SK-N-SH (cell line): Measurements from ENCODE around the gene RAB3GAP2. TPM values are rescaled to one million over a fixed set of nuclear protein-coding genes. Genes with fewer than 3 reads are reported as not detected.

Experiments used
- CTCF ChIA-PET: fragments of 300-600, 350-600 bp; formaldehyde crosslinking; extraction: SDS; loops from one replicate; lab custom pipeline; 2021; lab: Yijun Ruan, JAX
- POLR2A ChIA-PET: fragments of 350-600 bp; sonication (Branson Sonifier 250); formaldehyde crosslinking; extraction: SDS; loops from one replicate; lab custom pipeline; 2020; ENCODE audit warnings: antibody characterized with exemption, inconsistent platforms; lab: Yijun Ruan, JAX
- DNase-seq: peaks from one replicate; pipeline ENCODE4 v3.0.0; 2012
- H2AFZ ChIP-seq: fragments of 200-600 bp; sonication (generic); 2 replicates; pipeline ENCODE4 v1.8.1; 2016; ENCODE audit warnings: antibody characterized with exemption, mild to moderate bottlenecking, low read depth
- H3F3A ChIP-seq: fragments of 200-600 bp; sonication (generic); replicated peaks from 2 replicates; pipeline ENCODE3; 2016; ENCODE audit warnings: antibody characterized with exemption, mild to moderate bottlenecking; ENCODE audit not compliant: insufficient read depth
- H3K27ac ChIP-seq, 2 experiments: fragments of 200-500 bp in 1 of 2; fragments of 200-600 bp in 1 of 2; sonication (Bioruptor generic) in 1 of 2; sonication (generic), shearing (Covaris generic) in 1 of 2; 2 replicates each; pipeline versions ENCODE4 v1.5.1 to v1.6.1; 2014 to 2016; ENCODE audit warnings: low read depth in 2 of 2, inconsistent platforms in 1 of 2, low read length in 1 of 2, mild to moderate bottlenecking in 1 of 2, mixed read lengths in 1 of 2
- H3K27me3 ChIP-seq: fragments of 200-600 bp; sonication (generic), shearing (Covaris generic); 2 replicates; pipeline ENCODE4 v1.6.1; 2016; ENCODE audit warnings: mixed run types; ENCODE audit not compliant: insufficient read depth
- H3K36me3 ChIP-seq, 2 experiments: fragments of 200-500 bp in 1 of 2; fragments of 200-600 bp in 1 of 2; sonication (Bioruptor generic) in 1 of 2; sonication (generic) in 1 of 2; replicated peaks in 1 of 2; 2 replicates each; pipeline versions ENCODE3 to v1.5.1; 2014 to 2016; ENCODE audit warnings: low read length in 1 of 2, mild to moderate bottlenecking in 1 of 2; ENCODE audit not compliant: insufficient read depth in 2 of 2, control insufficient read depth in 1 of 2
- H3K4me1 ChIP-seq, 2 experiments: fragments of 200-500 bp in 1 of 2; fragments of 200-600 bp in 1 of 2; sonication (Bioruptor generic) in 1 of 2; sonication (generic), shearing (Covaris generic) in 1 of 2; 2 replicates each; pipeline versions ENCODE4 v1.5.1 to v1.6.1; 2014 to 2016; ENCODE audit warnings: low read depth in 1 of 2, low read length in 1 of 2, mixed run types in 1 of 2; ENCODE audit not compliant: insufficient read depth in 2 of 2, control insufficient read depth in 1 of 2
- H3K4me2 ChIP-seq: fragments of 200-600 bp; sonication (generic), shearing (Covaris generic); 2 replicates; pipeline ENCODE4 v1.6.1; 2017; ENCODE audit warnings: mixed run types
- H3K4me3 ChIP-seq, 2 experiments: fragments of 200-500 bp in 1 of 2; fragments of 200-600 bp in 1 of 2; sonication (Bioruptor generic) in 1 of 2; sonication (generic), shearing (Covaris generic) in 1 of 2; 2 replicates each; pipeline versions ENCODE4 v1.5.1 to v1.8.1; 2014 to 2016; ENCODE audit warnings: low read depth in 2 of 2, inconsistent platforms in 1 of 2, low read length in 1 of 2, mild to moderate bottlenecking in 1 of 2, mixed read lengths in 1 of 2, moderate library complexity in 1 of 2
- H3K79me2 ChIP-seq: fragments of 200-600 bp; sonication (generic); 2 replicates; pipeline ENCODE4 v1.8.1; 2017; ENCODE audit warnings: mild to moderate bottlenecking; ENCODE audit not compliant: insufficient read depth
- H3K9ac ChIP-seq: fragments of 200-600 bp; sonication (generic); 2 replicates; pipeline ENCODE4 v1.6.1; 2017; ENCODE audit warnings: mixed run types
- H3K9me2 ChIP-seq: fragments of 200-600 bp; sonication (generic); 2 replicates; pipeline ENCODE4 v1.6.1; 2017; ENCODE audit warnings: mixed run types
- H3K9me3 ChIP-seq: fragments of 200-600 bp; sonication (generic); 2 replicates; pipeline ENCODE4 v1.6.1; 2017; ENCODE audit warnings: mixed run types, mild to moderate bottlenecking, moderate library complexity
- H4K20me1 ChIP-seq: fragments of 200-600 bp; sonication (generic); 2 replicates; pipeline ENCODE4 v1.6.1; 2017; ENCODE audit warnings: mild to moderate bottlenecking, mixed run types; ENCODE audit not compliant: insufficient read depth
- ELF1 ChIP-seq: IDR thresholded peaks from 2 replicates; pipeline ENCODE4 v1.4.0; 2012
- EP300 ChIP-seq, 2 experiments: IDR thresholded peaks; 2 replicates each; pipeline versions ENCODE4 v1.4.0 to v1.6.1; 2012; ENCODE audit warnings: borderline replicate concordance in 1 of 2, low read depth in 1 of 2, low read length in 1 of 2
- GABPA ChIP-seq: IDR thresholded peaks from 2 replicates; pipeline ENCODE4 v1.4.0; 2012; ENCODE audit warnings: low read depth, mild to moderate bottlenecking
- GATA2 ChIP-seq: sonication (generic); formaldehyde crosslinking; IDR thresholded peaks from 2 replicates; pipeline ENCODE4 v1.5.0; 2020; ENCODE audit warnings: mild to moderate bottlenecking, missing genetic modification reagents
- JUND ChIP-seq: IDR thresholded peaks from 2 replicates; pipeline ENCODE4 v1.4.0; 2012
- MXI1 ChIP-seq: IDR thresholded peaks from 2 replicates; pipeline ENCODE4 v1.6.1; 2012; ENCODE audit warnings: mild to moderate bottlenecking, low read depth, low read length, improper control_type of control experiment
- NFIC ChIP-seq: IDR thresholded peaks from 2 replicates; pipeline ENCODE4 v1.4.0; 2012; ENCODE audit warnings: borderline replicate concordance
- NRF1 ChIP-seq: IDR thresholded peaks from 2 replicates; pipeline ENCODE4 v1.6.1; 2012; ENCODE audit warnings: low read depth, mild to moderate bottlenecking, low read length
- POLR2AphosphoS5 ChIP-seq: IDR thresholded peaks from 2 replicates; pipeline ENCODE4 v1.6.1; 2012; ENCODE audit warnings: low read depth, low read length
- RAD21 ChIP-seq: IDR thresholded peaks from 2 replicates; pipeline ENCODE4 v1.6.1; 2012; ENCODE audit warnings: mild to moderate bottlenecking, low read length
- RXRA ChIP-seq: IDR thresholded peaks from 2 replicates; pipeline ENCODE4 v1.4.0; 2012; ENCODE audit warnings: low read depth, mild to moderate bottlenecking, borderline replicate concordance
- SIN3A ChIP-seq: IDR thresholded peaks from 2 replicates; pipeline ENCODE4 v1.6.1; 2012; ENCODE audit warnings: low read depth, mild to moderate bottlenecking, low read length, moderate library complexity, borderline replicate concordance
- SMC3 ChIP-seq: IDR thresholded peaks from 2 replicates; pipeline ENCODE4 v1.6.1; 2012; ENCODE audit warnings: low read depth, low read length, improper control_type of control experiment
- TAF1 ChIP-seq: IDR thresholded peaks from 2 replicates; pipeline ENCODE4 v1.6.1; 2012; ENCODE audit warnings: low read depth, mild to moderate bottlenecking, low read length, moderate library complexity, borderline replicate concordance
- TCF12 ChIP-seq: IDR thresholded peaks from 2 replicates; pipeline ENCODE4 v1.4.0; 2012
- TEAD4 ChIP-seq: IDR thresholded peaks from 2 replicates; pipeline ENCODE4 v1.4.0; 2012; ENCODE audit warnings: mild to moderate bottlenecking, borderline replicate concordance; ENCODE audit not compliant: insufficient read depth
- YY1 ChIP-seq: IDR thresholded peaks from 2 replicates; pipeline ENCODE4 v1.4.0; 2012; ENCODE audit warnings: low read depth, mild to moderate bottlenecking
- WGBS: methylation state at CpG from one replicate; pipeline ENCODE4 v1.1.6; 2017; ENCODE audit warnings: low lambda C conversion rate; 5-methylcytosine and 5-hydroxymethylcytosine counted together
- polyA plus RNA-seq, 3 experiments: library from polyadenylated mRNA; depleted of rRNA; stranded (reverse); fragments of >200 nt; gene quantifications; 2 replicates each; pipeline ENCODE4 v1.2.3, GENCODE V29; 2012
- TF ChIP-seq, protein P1 (sequence below): fragments of 150-350 bp; IDR thresholded peaks from 2 replicates; pipeline ENCODE4 v1.6.1; 2016; ENCODE audit warnings: mild to moderate bottlenecking, low read depth, low read length
- TF ChIP-seq, protein P2 (sequence below): fragments of 150-350 bp; IDR thresholded peaks from 2 replicates; pipeline ENCODE4 v1.6.1; 2017; ENCODE audit warnings: antibody characterized with exemption, low read length, low read depth, borderline replicate concordance
- TF ChIP-seq, protein P3 (sequence below): IDR thresholded peaks from 2 replicates; pipeline ENCODE4 v1.4.0; 2012; ENCODE audit warnings: low read depth, borderline replicate concordance
- TF ChIP-seq, protein P4 (sequence below): IDR thresholded peaks from 2 replicates; pipeline ENCODE4 v1.4.0; 2012; ENCODE audit warnings: low read depth

The RAB3GAP2 gene
- polyA plus RNA-seq, 1 of the 3 experiments (the other 2 are of a cell fraction), result 9.3 TPM

DNA sequence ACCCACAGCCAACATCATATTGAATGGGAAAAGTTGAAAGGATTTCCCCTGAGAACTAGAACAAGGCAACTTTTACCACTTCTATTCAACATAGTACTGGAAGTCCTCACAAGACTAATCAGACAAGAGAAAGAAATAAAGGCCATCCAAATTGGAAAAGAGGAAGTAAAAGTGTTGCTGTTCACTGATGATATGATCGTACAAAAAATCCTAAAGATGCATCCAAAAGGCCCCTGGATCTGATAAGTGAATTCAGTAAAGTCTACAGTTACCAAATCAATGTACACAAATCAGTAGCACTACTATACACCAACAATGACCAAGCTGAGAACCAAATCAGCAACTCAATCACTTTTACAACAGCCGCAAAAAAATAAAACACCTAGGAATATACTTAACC lies 28.3 kb downstream of the RAB3GAP2 start (continued):
- TF ChIP-seq, protein P1, sequence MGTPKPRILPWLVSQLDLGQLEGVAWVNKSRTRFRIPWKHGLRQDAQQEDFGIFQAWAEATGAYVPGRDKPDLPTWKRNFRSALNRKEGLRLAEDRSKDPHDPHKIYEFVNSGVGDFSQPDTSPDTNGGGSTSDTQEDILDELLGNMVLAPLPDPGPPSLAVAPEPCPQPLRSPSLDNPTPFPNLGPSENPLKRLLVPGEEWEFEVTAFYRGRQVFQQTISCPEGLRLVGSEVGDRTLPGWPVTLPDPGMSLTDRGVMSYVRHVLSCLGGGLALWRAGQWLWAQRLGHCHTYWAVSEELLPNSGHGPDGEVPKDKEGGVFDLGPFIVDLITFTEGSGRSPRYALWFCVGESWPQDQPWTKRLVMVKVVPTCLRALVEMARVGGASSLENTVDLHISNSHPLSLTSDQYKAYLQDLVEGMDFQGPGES, result no peak
- TF ChIP-seq RXRA, result no peak

DNA sequence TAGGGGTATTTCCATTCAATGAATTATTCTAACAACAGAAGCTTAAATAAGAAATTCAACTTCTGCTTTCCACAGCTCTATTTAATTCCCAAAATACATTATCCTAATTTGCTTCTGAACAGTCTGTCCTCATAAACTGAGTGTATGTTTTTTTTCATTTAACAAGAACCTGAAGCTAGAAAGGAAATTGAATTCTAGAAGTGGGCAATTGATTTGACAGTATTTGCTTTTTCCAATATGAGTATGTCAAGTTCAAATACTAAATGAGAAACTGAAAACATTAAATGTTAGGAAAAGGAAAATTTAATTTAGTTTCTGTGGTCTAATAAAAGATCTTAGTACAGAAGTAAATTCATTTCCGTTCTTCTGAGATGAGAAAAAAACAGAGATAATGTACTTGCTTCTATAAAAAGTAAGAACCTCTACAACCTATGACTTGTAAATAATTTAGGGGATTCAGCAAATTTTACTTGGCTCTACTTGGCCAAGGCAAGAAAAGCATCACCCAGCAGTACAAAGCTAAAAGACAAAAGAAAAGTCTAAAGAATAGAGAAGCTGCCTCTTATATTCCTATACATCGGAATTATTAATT lies 31.1 kb downstream of the RAB3GAP2 start:
- Histone ChIP-seq H3K9me2 (no peaks in the 10 kb centered on the region), H4K20me1 (no peaks in the 10 kb centered on the region), H3K9me3 (no peaks in the 10 kb centered on the region), H3F3A (peaks cover 8% of the 10 kb centered on the region), H3K36me3 (peaks cover 4 to 5% of the 10 kb centered on the region in 2 experiments), H3K9ac (no peak overlapping the region), H3K4me2 (no peak overlapping the region), H2AFZ (no peak overlapping the region), H3K27ac (no peak overlapping the region), H3K27me3 (no peaks in the 10 kb centered on the region), H3K4me3 (no peak overlapping the region), H3K4me1 (no peaks in the 10 kb centered on the region; a peak in 1 of 4 replicates), H3K79me2 (peaks cover 77% of the 10 kb centered on the region)
- POLR2A ChIA-PET, result no interaction called here
- no peak for TF ChIP-seq SMC3
- no peak for TF ChIP-seq RAD21
- no peak for TF ChIP-seq YY1
- TF ChIP-seq, protein P2, sequence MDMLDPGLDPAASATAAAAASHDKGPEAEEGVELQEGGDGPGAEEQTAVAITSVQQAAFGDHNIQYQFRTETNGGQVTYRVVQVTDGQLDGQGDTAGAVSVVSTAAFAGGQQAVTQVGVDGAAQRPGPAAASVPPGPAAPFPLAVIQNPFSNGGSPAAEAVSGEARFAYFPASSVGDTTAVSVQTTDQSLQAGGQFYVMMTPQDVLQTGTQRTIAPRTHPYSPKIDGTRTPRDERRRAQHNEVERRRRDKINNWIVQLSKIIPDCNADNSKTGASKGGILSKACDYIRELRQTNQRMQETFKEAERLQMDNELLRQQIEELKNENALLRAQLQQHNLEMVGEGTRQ, result no peak
- no peak for TF ChIP-seq EP300 (IDR thresholded peaks at IDR 0.05; ENCODE audit: borderline replicate concordance in 1 of 2, low read depth in 1 of 2, low read length in 1 of 2)
- no peak for TF ChIP-seq NRF1
- TF ChIP-seq TCF12, result no peak
- no peak for TF ChIP-seq POLR2AphosphoS5
- 90% methylated on average over 2 of the region's 2 CpGs for WGBS
- CTCF ChIA-PET, result interaction anchor here (1.0 kb wide), 1 partner anchor 23 kb away, joined by 4 read pairs; no protein-coding TSS in a partner anchor
- no peak for DNase-seq

DNA sequence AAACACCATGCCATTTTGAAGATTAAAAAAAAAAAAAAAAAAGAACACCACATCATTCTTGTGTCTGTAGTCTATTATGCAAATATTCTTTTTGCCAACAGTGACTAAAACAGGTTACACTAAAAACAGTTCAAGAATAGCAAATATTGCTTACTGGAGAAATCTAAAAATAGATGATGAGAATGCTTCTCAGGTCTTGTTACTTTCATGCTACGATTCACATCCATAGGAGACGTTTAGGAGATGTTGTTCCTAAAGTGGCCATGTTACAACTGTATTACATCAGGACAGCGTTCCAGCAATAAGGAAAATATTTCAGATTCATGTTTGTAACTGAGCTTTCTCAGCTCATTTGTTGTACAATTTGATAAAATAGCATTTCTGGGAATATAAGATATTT lies 32.3 kb downstream of the RAB3GAP2 start:
- Histone ChIP-seq H3K9me2 (no peaks in the 10 kb centered on the region), H3K9ac (no peak overlapping the region), H4K20me1 (no peaks in the 10 kb centered on the region), H2AFZ (no peak overlapping the region), H3K27ac (no peak overlapping the region), H3K79me2 (peaks cover 75% of the 10 kb centered on the region), H3F3A (peaks cover 16% of the 10 kb centered on the region), H3K27me3 (no peaks in the 10 kb centered on the region), H3K4me2 (no peak overlapping the region), H3K9me3 (no peaks in the 10 kb centered on the region), H3K4me3 (no peak overlapping the region), H3K4me1 (no peaks in the 10 kb centered on the region; a peak in 1 of 4 replicates), H3K36me3 (peaks cover 4 to 5% of the 10 kb centered on the region in 2 experiments)
- ChIA-PET POLR2A (no interaction called here), CTCF (interaction anchor here (1.0 kb wide), 1 partner anchor 11 kb away, joined by 4 read pairs; no protein-coding TSS in a partner anchor)
- DNase-seq, result no peak
- 93% methylated on average over 3 of the region's 3 CpGs for WGBS
- TF ChIP-seq MXI1 (no peak), YY1 (no peak), TCF12 (no peak), SIN3A (no peak), TAF1 (no peak), EP300 (IDR thresholded peaks at IDR 0.05; ENCODE audit: borderline replicate concordance in 1 of 2, low read depth in 1 of 2, low read length in 1 of 2) (no peak), ELF1 (no peak), TEAD4 (no peak), POLR2AphosphoS5 (no peak), RAD21 (no peak), NFIC (no peak), GATA2 (CRISPR knock-in tag) (no peak), JUND (no peak), GABPA (no peak)
- TF ChIP-seq, protein P1, result no peak
- TF ChIP-seq, protein P3, sequence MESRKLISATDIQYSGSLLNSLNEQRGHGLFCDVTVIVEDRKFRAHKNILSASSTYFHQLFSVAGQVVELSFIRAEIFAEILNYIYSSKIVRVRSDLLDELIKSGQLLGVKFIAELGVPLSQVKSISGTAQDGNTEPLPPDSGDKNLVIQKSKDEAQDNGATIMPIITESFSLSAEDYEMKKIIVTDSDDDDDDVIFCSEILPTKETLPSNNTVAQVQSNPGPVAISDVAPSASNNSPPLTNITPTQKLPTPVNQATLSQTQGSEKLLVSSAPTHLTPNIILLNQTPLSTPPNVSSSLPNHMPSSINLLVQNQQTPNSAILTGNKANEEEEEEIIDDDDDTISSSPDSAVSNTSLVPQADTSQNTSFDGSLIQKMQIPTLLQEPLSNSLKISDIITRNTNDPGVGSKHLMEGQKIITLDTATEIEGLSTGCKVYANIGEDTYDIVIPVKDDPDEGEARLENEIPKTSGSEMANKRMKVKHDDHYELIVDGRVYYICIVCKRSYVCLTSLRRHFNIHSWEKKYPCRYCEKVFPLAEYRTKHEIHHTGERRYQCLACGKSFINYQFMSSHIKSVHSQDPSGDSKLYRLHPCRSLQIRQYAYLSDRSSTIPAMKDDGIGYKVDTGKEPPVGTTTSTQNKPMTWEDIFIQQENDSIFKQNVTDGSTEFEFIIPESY, result no peak
- TF ChIP-seq, protein P4, sequence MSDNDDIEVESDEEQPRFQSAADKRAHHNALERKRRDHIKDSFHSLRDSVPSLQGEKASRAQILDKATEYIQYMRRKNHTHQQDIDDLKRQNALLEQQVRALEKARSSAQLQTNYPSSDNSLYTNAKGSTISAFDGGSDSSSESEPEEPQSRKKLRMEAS, result no peak
